ENCODE data around the gene TM6SF1. TPM values are rescaled to one million over a fixed set of nuclear protein-coding genes. Genes with fewer than 3 reads are reported as not detected.

TM6SF1 gene
- total and polyA plus RNA-seq, 5 donors, result 13.8 to 20.9 (median 15.7) TPM

GRCh38 chr15:83108266-83109219 lies 1.1 kb downstream of the TM6SF1 start:
- Histone ChIP-seq H3K9me3 (ENCODE audit: control insufficient read depth, low read length) (no peaks in the 10 kb centered on the region), H3K4me3 (ENCODE audit: low read length) (peak overlapping the region; percentile 59), H3K27ac (ENCODE audit: low read length) (peak overlapping the region; percentile 45), H3K27me3 (ENCODE audit: control insufficient read depth, insufficient read depth) (no peaks in the 10 kb centered on the region), H3K4me1 (ENCODE audit: control insufficient read depth, insufficient read depth, low read length) (peaks cover 10% of the 10 kb centered on the region)
- ATAC-seq (peak; percentile 76 to 78), DNase-seq (peak; percentile 62 to 83 (median 82))
- WGBS, result 31% methylated on average over 21 of the region's 21 CpGs
- intact Hi-C loops (cut with DNase I), result no loop called here

- WGBS, result 93% methylated on average over 12 of the region's 12 CpGs
- Histone ChIP-seq H3K27me3 (ENCODE audit: control insufficient read depth, insufficient read depth) (no peaks in the 10 kb centered on the region), H3K4me3 (ENCODE audit: low read length) (no peak overlapping the region), H3K4me1 (ENCODE audit: control insufficient read depth, insufficient read depth, low read length) (peaks cover 15% of the 10 kb centered on the region), H3K27ac (ENCODE audit: low read length) (no peak overlapping the region), H3K9me3 (ENCODE audit: control insufficient read depth, low read length) (no peaks in the 10 kb centered on the region)
- intact Hi-C loops (cut with DNase I), result no loop called here
- DNase-seq (no peak), ATAC-seq (no peak)
Observed at GRCh38 chr15:83109532-83109931, 2.1 kb downstream of the TM6SF1 start.

- intact Hi-C loops (cut with DNase I), result loop anchor here in 1 of 4 donors (10.0 kb wide), 1 partner anchor 96 kb away; the partner anchor contains the start of gene C15orf40
- Histone ChIP-seq H3K27ac (ENCODE audit: low read length) (no peak overlapping the region), H3K4me3 (ENCODE audit: low read length) (no peak overlapping the region), H3K27me3 (ENCODE audit: control insufficient read depth, insufficient read depth) (no peaks in the 10 kb centered on the region), H3K9me3 (ENCODE audit: control insufficient read depth, low read length) (no peaks in the 10 kb centered on the region), H3K4me1 (ENCODE audit: control insufficient read depth, insufficient read depth, low read length) (peaks cover 15% of the 10 kb centered on the region)
- DNase-seq, result no peak
- ATAC-seq, result no peak
- 80% methylated on average over 3 of the region's 3 CpGs for WGBS
Observed at GRCh38 chr15:83110381-83110780, 2.9 kb downstream of the TM6SF1 start.

- H3K27ac ChIP-seq (ENCODE audit: low read length), result no peak overlapping the region
- WGBS, result 94% methylated on average over 3 of the region's 3 CpGs
- intact Hi-C loops (cut with DNase I), result loop anchor here in 1 of 4 donors (10.0 kb wide), 1 partner anchor 96 kb away; the partner anchor contains the start of gene C15orf40
Observed at GRCh38 chr15:83111149-83111548, 3.7 kb downstream of the TM6SF1 start.

GRCh38 chr15:83112233-83112955 lies 4.9 kb downstream of the TM6SF1 start:
- ATAC-seq (peak; percentile 71 to 86), DNase-seq (peak in 2 of 3 donors; percentile 37 to 67)
- H3K4me3 ChIP-seq (ENCODE audit: low read length), result no peak overlapping the region
- peaks cover 15% of the 10 kb centered on the region for H3K4me1 ChIP-seq (ENCODE audit: control insufficient read depth, insufficient read depth, low read length)
- WGBS, result 46% methylated on average over 8 of the region's 8 CpGs
- no peaks in the 10 kb centered on the region for H3K27me3 ChIP-seq (ENCODE audit: control insufficient read depth, insufficient read depth)
- no peaks in the 10 kb centered on the region for H3K9me3 ChIP-seq (ENCODE audit: control insufficient read depth, low read length)
- H3K27ac ChIP-seq (ENCODE audit: low read length), result peak overlapping the region; percentile 65
- intact Hi-C loops (cut with DNase I), result loop anchor here in 2 of 4 donors (2.0 to 10.0 kb wide), 2 partner anchors 98 to 102 kb away; partner anchors contain the start of gene C15orf40 (in 2 of the 2)

More at GRCh38 chr15:83111149-83111548, 3.7 kb downstream of the TM6SF1 start:
- H3K9me3 ChIP-seq (ENCODE audit: control insufficient read depth, low read length), result no peaks in the 10 kb centered on the region
- peaks cover 15% of the 10 kb centered on the region for H3K4me1 ChIP-seq (ENCODE audit: control insufficient read depth, insufficient read depth, low read length)
- DNase-seq (no peak), ATAC-seq (no peak)
- no peak overlapping the region for H3K4me3 ChIP-seq (ENCODE audit: low read length)
- H3K27me3 ChIP-seq (ENCODE audit: control insufficient read depth, insufficient read depth), result no peaks in the 10 kb centered on the region

- H3K27ac ChIP-seq (ENCODE audit: low read length), result peak overlapping the region; percentile 55
- H3K4me1 ChIP-seq (ENCODE audit: control insufficient read depth, insufficient read depth, low read length), result peaks cover 15% of the 10 kb centered on the region
Observed at GRCh38 chr15:83112956-83113299, 5.5 kb downstream of the TM6SF1 start.

GRCh38 chr15:83113881-83114674 lies 6.6 kb downstream of the TM6SF1 start:
- Histone ChIP-seq H3K27ac (ENCODE audit: low read length) (no peak overlapping the region), H3K4me3 (ENCODE audit: low read length) (no peak overlapping the region), H3K4me1 (ENCODE audit: control insufficient read depth, insufficient read depth, low read length) (peaks cover 11% of the 10 kb centered on the region), H3K9me3 (ENCODE audit: control insufficient read depth, low read length) (no peaks in the 10 kb centered on the region), H3K27me3 (ENCODE audit: control insufficient read depth, insufficient read depth) (no peaks in the 10 kb centered on the region)
- ATAC-seq, result no peak
- WGBS, result 84% methylated on average over 5 of the region's 5 CpGs
- intact Hi-C loops (cut with DNase I), result loop anchor here in 2 of 4 donors (2.0 to 10.0 kb wide), 2 partner anchors 99 to 103 kb away; partner anchors contain the start of gene C15orf40 (in 2 of the 2)
- DNase-seq, result no peak

More at GRCh38 chr15:83112956-83113299, 5.5 kb downstream of the TM6SF1 start:
- intact Hi-C loops (cut with DNase I), result loop anchor here in 2 of 4 donors (2.0 to 10.0 kb wide), 2 partner anchors 98 to 102 kb away; partner anchors contain the start of gene C15orf40 (in 2 of the 2)
- Histone ChIP-seq H3K27me3 (ENCODE audit: control insufficient read depth, insufficient read depth) (no peaks in the 10 kb centered on the region), H3K9me3 (ENCODE audit: control insufficient read depth, low read length) (no peaks in the 10 kb centered on the region), H3K4me3 (ENCODE audit: low read length) (no peak overlapping the region)
- ATAC-seq (peak in 1 of 2 donors; percentile 35), DNase-seq (peak; percentile 45 to 73 (median 64))
- WGBS, result 37% methylated on average over 3 of the region's 3 CpGs

- Histone ChIP-seq H3K9me3 (ENCODE audit: control insufficient read depth, low read length) (no peaks in the 10 kb centered on the region), H3K27me3 (ENCODE audit: control insufficient read depth, insufficient read depth) (no peaks in the 10 kb centered on the region), H3K27ac (ENCODE audit: low read length) (no peak overlapping the region), H3K4me1 (ENCODE audit: control insufficient read depth, insufficient read depth, low read length) (peaks cover 11% of the 10 kb centered on the region), H3K4me3 (ENCODE audit: low read length) (no peak overlapping the region)
- WGBS, result 96% methylated on average over 6 of the region's 6 CpGs
- intact Hi-C loops (cut with DNase I), result loop anchor here in 1 of 4 donors (10.0 kb wide), 1 partner anchor 100 kb away; the partner anchor contains the start of gene C15orf40
- ATAC-seq (no peak), DNase-seq (no peak)
Observed at GRCh38 chr15:83114856-83115255, 7.4 kb downstream of the TM6SF1 start.

- DNase-seq (no peak), ATAC-seq (no peak)
- WGBS, result 86% methylated on average over 3 of the region's 3 CpGs
- H3K9me3 ChIP-seq (ENCODE audit: control insufficient read depth, low read length), result no peaks in the 10 kb centered on the region
- no peaks in the 10 kb centered on the region for H3K27me3 ChIP-seq (ENCODE audit: control insufficient read depth, insufficient read depth)
- H3K4me3 ChIP-seq (ENCODE audit: low read length), result no peak overlapping the region
- H3K27ac ChIP-seq (ENCODE audit: low read length), result no peak overlapping the region
- H3K4me1 ChIP-seq (ENCODE audit: control insufficient read depth, insufficient read depth, low read length), result peaks cover 11% of the 10 kb centered on the region
- intact Hi-C loops (cut with DNase I), result loop anchor here in 1 of 4 donors (10.0 kb wide), 1 partner anchor 101 kb away; the partner anchor contains the start of gene C15orf40
Observed at GRCh38 chr15:83115410-83115809, 8.0 kb downstream of the TM6SF1 start.

All from right cardiac atrium (tissue), 5 donors.